Embryonic facial prominence (tissue), 1 donor: ENCODE measurements around the gene TMEM37.

Source experiments
- DNase-seq: peaks from one replicate; pipeline ENCODE4 v3.0.0-alpha.2; 2016; ENCODE audit errors: extremely low spot score

TMEM37 gene

GRCh38 chr2:119478188-119478977 is 46.7 kb downstream of the TMEM37 start:
- no peak for DNase-seq

GRCh38 chr2:119478978-119479295 is 47.3 kb downstream of the TMEM37 start:
- no peak for DNase-seq

- DNase-seq: no peak
Observed at GRCh38 chr2:119480184-119480583, 48.5 kb downstream of the TMEM37 start.

GRCh38 chr2:119480718-119481142 is 49.1 kb downstream of the TMEM37 start:
- no peak for DNase-seq

GRCh38 chr2:119481501-119482455 is 50.1 kb downstream of the TMEM37 start:
- no peak for DNase-seq

- no peak for DNase-seq
Observed at GRCh38 chr2:119482481-119483394, 51.1 kb downstream of the TMEM37 start.

- DNase-seq: no peak
Observed at GRCh38 chr2:119483395-119483753, 51.7 kb downstream of the TMEM37 start.

- DNase-seq: no peak
Observed at GRCh38 chr2:119483896-119484718, 52.5 kb downstream of the TMEM37 start.

GRCh38 chr2:119484834-119485233 is 53.2 kb downstream of the TMEM37 start:
- no peak for DNase-seq

- no peak for DNase-seq
Observed at GRCh38 chr2:119485336-119486110, 53.9 kb downstream of the TMEM37 start.

- DNase-seq: no peak
Observed at GRCh38 chr2:119486196-119486827, 54.7 kb downstream of the TMEM37 start.

- no peak for DNase-seq
Observed at GRCh38 chr2:119486886-119487285, 55.2 kb downstream of the TMEM37 start.

GRCh38 chr2:119487434-119488244 is 56.0 kb downstream of the TMEM37 start:
- no peak for DNase-seq
